Kidney (tissue), 14 donors: ENCODE results near the gene UBE2G2. TPM values are rescaled to one million over a fixed set of nuclear protein-coding genes. Genes with fewer than 3 reads are reported as not detected.

Experiments
- DNase-seq, 5 donors: peaks; one replicate each; pipeline ENCODE4 v3.0.0-alpha.2; 2013 to 2020
- FAIRE-seq: peaks from 2 replicates; lab custom pipeline; 2012; peaks lifted over from hg19 to GRCh38; lab: Jason Lieb, UNC
- H3K27ac ChIP-seq, 2 donors: one replicate each; pipeline ENCODE4 v1.7.0; 2013; ENCODE audit warnings: low read depth in 2 of 2, low read length in 2 of 2, inconsistent platforms in 1 of 2
- H3K27me3 ChIP-seq: one replicate; pipeline ENCODE4 v1.7.1; 2013; ENCODE audit warnings: low read length, inconsistent platforms; ENCODE audit not compliant: control insufficient read depth, insufficient read depth
- H3K36me3 ChIP-seq, 3 donors: one replicate each; pipeline versions ENCODE4 v1.7.0 to v1.7.1; 2013; ENCODE audit warnings: low read length in 3 of 3, control low read depth in 1 of 3, inconsistent platforms in 1 of 3; ENCODE audit not compliant: insufficient read depth in 3 of 3, control insufficient read depth in 2 of 3
- H3K4me1 ChIP-seq, 3 donors: one replicate each; pipeline versions ENCODE4 v1.7.0 to v1.7.1; 2013; ENCODE audit warnings: low read length in 3 of 3, inconsistent platforms in 1 of 3, low read depth in 1 of 3; ENCODE audit not compliant: control insufficient read depth in 2 of 3, insufficient read depth in 2 of 3
- H3K4me3 ChIP-seq, 3 donors: one replicate each; pipeline versions ENCODE4 v1.7.0 to v1.8.1; 2013; ENCODE audit warnings: low read length in 3 of 3, control low read depth in 1 of 3, inconsistent platforms in 1 of 3
- H3K9ac ChIP-seq, 3 donors: one replicate each; pipeline versions ENCODE4 v1.7.0 to v1.7.1; 2013; ENCODE audit warnings: low read length in 3 of 3, control low read depth in 1 of 3, inconsistent platforms in 1 of 3
- H3K9me3 ChIP-seq, 3 donors: one replicate each; pipeline versions ENCODE4 v1.7.0 to v1.7.1; 2013; ENCODE audit warnings: low read length in 3 of 3, control low read depth in 1 of 3, inconsistent platforms in 1 of 3; ENCODE audit not compliant: control insufficient read depth in 2 of 3, insufficient read depth in 1 of 3
- intact Hi-C: fragments of 100-400 bp; cut with DNase I; formaldehyde crosslinking; loops from one replicate; pipeline ENCODE4 v1.11.1; 2022
- polyA plus RNA-seq: library from polyadenylated mRNA; stranded (reverse); fragments of 350-450 nt; fragmentation: Illumina TruSeq; extraction: RNeasy Lipid Tissue Mini Kit (QIAGEN cat#74804); gene quantifications from one replicate; pipeline ENCODE4 v1.2.3, GENCODE V29; 2014; ENCODE audit warnings: low read depth, low replicate concordance; ENCODE audit not compliant: insufficient read depth
- total RNA-seq: library from RNA; stranded (reverse); fragmentation: NEBNext Ultra II Directional; extraction: Animal tissue kit (Norgen Biotek cat#: 25700); gene quantifications from one replicate; pipeline ENCODE4 v1.2.1, GENCODE V29; 2021
- TF ChIP-seq, protein P1 (sequence below): IDR thresholded peaks from 3 replicates; pipeline ENCODE4 v1.5.1; 2012; ENCODE audit warnings: mild to moderate bottlenecking, moderate library complexity, borderline replicate concordance; ENCODE audit not compliant: insufficient read depth; ENCODE audit errors: extremely low read depth
- donor health status: control.
- donor health status: control.
- donor health status: control.
- donor health status: control.
- donor health status: control.
- donor health status: DM: yes; HTN: yes; CAD: no.
- donor health status: Normal renal cell carcinoma (clear cell type).

The UBE2G2 gene
- total and polyA plus RNA-seq, 2 donors from 2014 or later = 39.4 to 86.0 TPM

DNA sequence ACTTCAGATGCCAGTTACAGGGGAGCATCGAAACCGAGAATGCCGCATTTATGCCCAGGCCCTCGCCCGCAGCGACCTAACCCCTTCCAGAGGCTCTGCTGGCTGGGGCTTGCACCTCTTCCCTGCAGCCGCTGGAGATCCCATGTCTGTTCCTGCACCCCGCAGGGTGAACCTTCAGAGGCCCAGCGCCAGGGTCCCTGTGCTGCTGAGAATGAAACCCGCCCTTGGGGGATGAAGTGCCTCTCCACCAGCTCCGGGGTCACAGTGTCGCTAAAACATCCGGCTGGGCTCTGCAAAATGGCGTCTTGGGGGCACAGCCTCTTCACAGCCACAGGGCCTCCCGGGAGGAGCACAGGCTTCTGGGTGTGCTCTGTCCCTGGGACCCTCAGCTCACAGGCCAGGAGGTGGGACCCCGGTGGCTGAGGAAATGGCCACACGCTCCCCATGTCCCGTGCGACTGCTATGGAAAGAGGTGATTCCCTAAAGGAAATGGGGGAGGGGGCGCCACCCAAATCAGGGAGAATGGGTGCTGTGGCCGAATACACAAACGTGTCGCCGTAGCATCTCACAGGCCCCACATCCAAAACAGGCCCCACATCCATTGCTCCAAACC lies 50.3 kb downstream of the UBE2G2 start:
- H3K9me3 ChIP-seq = peaks cover 0 to 2% (median 0%) of the 10 kb centered on the region in 3 donors
- H3K27me3 ChIP-seq = no peaks in the 10 kb centered on the region
- FAIRE-seq (no peak), DNase-seq (peak in 2 of 5 donors; percentile 20 to 75)
- H3K36me3 ChIP-seq = no peaks in the 10 kb centered on the region
- intact Hi-C loops = no loop called here
- TF ChIP-seq, protein P1, sequence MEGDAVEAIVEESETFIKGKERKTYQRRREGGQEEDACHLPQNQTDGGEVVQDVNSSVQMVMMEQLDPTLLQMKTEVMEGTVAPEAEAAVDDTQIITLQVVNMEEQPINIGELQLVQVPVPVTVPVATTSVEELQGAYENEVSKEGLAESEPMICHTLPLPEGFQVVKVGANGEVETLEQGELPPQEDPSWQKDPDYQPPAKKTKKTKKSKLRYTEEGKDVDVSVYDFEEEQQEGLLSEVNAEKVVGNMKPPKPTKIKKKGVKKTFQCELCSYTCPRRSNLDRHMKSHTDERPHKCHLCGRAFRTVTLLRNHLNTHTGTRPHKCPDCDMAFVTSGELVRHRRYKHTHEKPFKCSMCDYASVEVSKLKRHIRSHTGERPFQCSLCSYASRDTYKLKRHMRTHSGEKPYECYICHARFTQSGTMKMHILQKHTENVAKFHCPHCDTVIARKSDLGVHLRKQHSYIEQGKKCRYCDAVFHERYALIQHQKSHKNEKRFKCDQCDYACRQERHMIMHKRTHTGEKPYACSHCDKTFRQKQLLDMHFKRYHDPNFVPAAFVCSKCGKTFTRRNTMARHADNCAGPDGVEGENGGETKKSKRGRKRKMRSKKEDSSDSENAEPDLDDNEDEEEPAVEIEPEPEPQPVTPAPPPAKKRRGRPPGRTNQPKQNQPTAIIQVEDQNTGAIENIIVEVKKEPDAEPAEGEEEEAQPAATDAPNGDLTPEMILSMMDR = no peak
- no peak overlapping the region for H3K27ac ChIP-seq
- no peak overlapping the region for H3K9ac ChIP-seq
- no peak overlapping the region for H3K4me3 ChIP-seq
- peaks cover 0 to 7% (median 0%) of the 10 kb centered on the region in 3 donors for H3K4me1 ChIP-seq

DNA sequence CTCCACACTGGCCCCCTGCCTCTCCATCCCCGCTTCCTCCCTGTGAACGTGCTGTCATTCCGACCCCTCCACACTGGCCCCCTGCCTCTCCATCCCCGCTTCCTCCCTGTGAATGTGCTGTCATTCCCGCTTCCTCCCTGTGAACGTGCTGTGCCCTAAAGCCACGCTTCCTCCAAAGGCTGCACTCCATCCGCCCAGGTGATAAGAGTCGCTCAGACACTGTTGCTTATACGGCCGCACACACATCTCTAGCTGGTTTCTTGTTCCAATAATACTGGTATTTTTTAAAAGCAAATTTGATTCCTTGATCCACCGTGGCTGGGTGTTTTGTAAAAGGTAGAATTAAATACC lies 51.0 kb downstream of the UBE2G2 start:
- Histone ChIP-seq H3K4me3 (no peak overlapping the region), H3K27me3 (no peaks in the 10 kb centered on the region), H3K36me3 (no peaks in the 10 kb centered on the region), H3K9ac (no peak overlapping the region), H3K9me3 (peaks cover 0 to 2% (median 0%) of the 10 kb centered on the region in 3 donors), H3K4me1 (peaks cover 0 to 7% (median 0%) of the 10 kb centered on the region in 3 donors), H3K27ac (no peak overlapping the region)
- FAIRE-seq (no peak), DNase-seq (peak in 1 of 5 donors; percentile 53)
- TF ChIP-seq, protein P1 = no peak
- intact Hi-C loops = no loop called here

DNA sequence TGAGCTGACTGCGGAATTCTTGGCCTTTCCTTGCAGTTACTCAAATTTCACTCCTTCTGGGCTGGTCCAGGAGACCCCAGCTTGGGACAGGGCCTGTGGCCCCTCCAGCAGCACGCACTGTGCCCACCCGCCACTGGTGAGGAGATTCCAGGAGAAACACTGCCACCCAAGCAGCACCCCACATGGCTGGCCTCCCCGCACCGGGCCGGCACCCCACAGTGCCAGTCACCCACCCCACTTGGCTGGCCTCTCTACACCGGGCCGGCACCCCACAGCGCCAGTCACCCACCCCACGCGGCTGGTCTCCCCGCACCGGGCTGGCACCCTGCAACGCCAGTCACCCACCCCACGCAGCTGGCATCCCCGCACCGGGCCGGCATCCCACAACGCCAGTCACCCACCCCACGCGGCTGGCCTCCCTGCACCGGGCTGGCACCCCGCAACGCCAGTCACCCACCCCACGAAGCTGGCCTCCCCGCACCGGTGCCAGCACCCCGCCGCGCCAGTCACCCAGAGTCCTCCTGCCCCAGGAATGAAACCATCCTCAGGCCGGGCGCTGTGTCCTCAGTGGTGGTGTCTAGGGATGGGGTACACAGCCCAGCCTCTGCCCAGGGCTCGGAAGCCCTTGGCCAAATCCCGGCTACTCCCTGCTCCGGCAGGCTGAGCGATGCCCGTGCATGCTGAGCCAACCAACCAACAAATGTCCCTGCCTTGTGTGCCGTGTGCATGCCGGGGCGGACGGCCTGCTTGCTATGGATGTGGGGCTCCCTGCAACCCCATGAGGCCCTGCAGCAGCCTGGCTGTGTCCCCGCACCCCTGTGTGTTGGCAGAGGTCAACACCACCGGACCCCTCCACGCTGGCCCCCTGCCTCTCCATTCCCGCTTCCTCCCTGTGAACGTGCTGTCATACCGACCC lies 51.6 kb downstream of the UBE2G2 start:
- Histone ChIP-seq H3K36me3 (no peaks in the 10 kb centered on the region), H3K4me3 (no peak overlapping the region), H3K27me3 (no peaks in the 10 kb centered on the region), H3K4me1 (peaks cover 0 to 7% (median 0%) of the 10 kb centered on the region in 3 donors), H3K9me3 (peaks cover 0 to 2% (median 0%) of the 10 kb centered on the region in 3 donors), H3K9ac (no peak overlapping the region), H3K27ac (no peak overlapping the region)
- no peak for FAIRE-seq
- intact Hi-C loops = no loop called here
- TF ChIP-seq, protein P1 = no peak
- peak in 1 of 5 donors; percentile 51 for DNase-seq
